Prostate gland (tissue), 2 donors: Measurements from ENCODE around the gene KRT6B.
A peak's percentile ranks its signal among the peaks of the same experiment; 100 is the strongest.

Experiments used
- POLR2AphosphoS5 ChIP-seq: sonication (generic); formaldehyde crosslinking; IDR thresholded peaks from one replicate; pipeline ENCODE4 v1.6.1; 2017; ENCODE audit warnings: antibody characterized with exemption
- TF ChIP-seq, protein P1 (sequence below), 4 experiments: fragments of 200-600 bp in 2 of 4; fragments of 450-650 bp in 2 of 4; sonication (generic) in 2 of 4; IDR thresholded peaks; 1 replicate in 3 of 4; 2 replicates in 1 of 4; pipeline ENCODE4 v1.5.1; 2016 to 2019; ENCODE audit warnings: antibody characterized with exemption in 4 of 4, mild to moderate bottlenecking in 2 of 4, moderate library complexity in 2 of 4

DNA sequence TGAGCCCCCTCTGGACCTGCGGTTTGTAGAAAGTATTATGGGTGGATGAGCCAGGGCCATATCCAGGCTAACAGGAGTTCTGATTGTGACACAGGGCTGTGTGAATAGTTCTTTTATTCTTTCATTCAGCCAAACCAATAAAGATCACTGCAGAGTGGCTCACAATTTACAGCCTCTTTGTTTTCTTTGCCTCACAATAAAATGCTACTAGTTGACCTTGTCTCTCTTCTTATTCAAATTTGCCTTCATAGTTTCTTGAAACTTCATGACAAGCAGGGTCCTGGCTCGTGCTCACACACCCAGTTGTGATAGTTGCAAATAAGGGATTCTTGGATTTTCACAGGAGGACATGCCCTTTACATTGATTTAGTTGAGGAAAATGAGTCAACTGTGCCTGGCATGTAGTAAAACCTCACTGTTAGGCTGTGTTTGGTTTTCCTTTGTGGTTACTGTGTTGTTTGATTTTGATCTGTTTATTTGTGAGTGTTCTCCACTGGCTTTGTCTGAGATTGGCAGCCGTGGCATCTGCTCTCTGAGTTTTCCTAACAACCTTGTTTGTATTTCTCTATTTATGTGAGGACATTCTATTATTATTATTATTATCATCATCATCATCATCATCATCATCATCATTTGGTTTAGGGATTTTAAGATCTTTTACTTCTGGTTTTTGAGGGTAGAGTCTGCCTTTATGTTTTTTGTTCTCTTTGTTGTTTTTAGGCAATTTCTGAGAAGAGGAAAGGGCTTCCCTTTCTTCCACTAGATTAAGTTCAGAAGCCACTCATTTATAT, 2.7 kb upstream of the KRT6B start:
- TF ChIP-seq, protein P1, sequence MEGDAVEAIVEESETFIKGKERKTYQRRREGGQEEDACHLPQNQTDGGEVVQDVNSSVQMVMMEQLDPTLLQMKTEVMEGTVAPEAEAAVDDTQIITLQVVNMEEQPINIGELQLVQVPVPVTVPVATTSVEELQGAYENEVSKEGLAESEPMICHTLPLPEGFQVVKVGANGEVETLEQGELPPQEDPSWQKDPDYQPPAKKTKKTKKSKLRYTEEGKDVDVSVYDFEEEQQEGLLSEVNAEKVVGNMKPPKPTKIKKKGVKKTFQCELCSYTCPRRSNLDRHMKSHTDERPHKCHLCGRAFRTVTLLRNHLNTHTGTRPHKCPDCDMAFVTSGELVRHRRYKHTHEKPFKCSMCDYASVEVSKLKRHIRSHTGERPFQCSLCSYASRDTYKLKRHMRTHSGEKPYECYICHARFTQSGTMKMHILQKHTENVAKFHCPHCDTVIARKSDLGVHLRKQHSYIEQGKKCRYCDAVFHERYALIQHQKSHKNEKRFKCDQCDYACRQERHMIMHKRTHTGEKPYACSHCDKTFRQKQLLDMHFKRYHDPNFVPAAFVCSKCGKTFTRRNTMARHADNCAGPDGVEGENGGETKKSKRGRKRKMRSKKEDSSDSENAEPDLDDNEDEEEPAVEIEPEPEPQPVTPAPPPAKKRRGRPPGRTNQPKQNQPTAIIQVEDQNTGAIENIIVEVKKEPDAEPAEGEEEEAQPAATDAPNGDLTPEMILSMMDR (IDR thresholded peaks at IDR 0.05), result no peak
- peak; percentile 42 for TF ChIP-seq POLR2AphosphoS5
